GM23248 (cell line): ENCODE measurements around the gene UBQLNL.

Source experiments
- EZH2 ChIP-seq: fragments of 200-600 bp; sonication (generic); IDR thresholded peaks from 2 replicates; pipeline ENCODE4 v1.6.1; 2018; ENCODE audit warnings: antibody characterized with exemption, mild to moderate bottlenecking; ENCODE audit not compliant: insufficient read depth, poor library complexity, severe bottlenecking
- EZH2phosphoT487 ChIP-seq: fragments of 200-600 bp; sonication (generic); IDR thresholded peaks from 2 replicates; pipeline ENCODE4 v1.6.1; 2018; ENCODE audit warnings: antibody characterized with exemption, moderate library complexity, mild to moderate bottlenecking, low read depth; ENCODE audit not compliant: insufficient read depth

- TF ChIP-seq EZH2 (no peak), EZH2phosphoT487 (no peak)
Observed at GRCh38 chr11:5564259-5565019, 47.9 kb upstream of the UBQLNL start.
